ENCODE data around the gene FAM186B.

GRCh38 chr12:49583366-49584094, 21.9 kb downstream of the FAM186B start:
- TF ChIP-seq, protein P1, sequence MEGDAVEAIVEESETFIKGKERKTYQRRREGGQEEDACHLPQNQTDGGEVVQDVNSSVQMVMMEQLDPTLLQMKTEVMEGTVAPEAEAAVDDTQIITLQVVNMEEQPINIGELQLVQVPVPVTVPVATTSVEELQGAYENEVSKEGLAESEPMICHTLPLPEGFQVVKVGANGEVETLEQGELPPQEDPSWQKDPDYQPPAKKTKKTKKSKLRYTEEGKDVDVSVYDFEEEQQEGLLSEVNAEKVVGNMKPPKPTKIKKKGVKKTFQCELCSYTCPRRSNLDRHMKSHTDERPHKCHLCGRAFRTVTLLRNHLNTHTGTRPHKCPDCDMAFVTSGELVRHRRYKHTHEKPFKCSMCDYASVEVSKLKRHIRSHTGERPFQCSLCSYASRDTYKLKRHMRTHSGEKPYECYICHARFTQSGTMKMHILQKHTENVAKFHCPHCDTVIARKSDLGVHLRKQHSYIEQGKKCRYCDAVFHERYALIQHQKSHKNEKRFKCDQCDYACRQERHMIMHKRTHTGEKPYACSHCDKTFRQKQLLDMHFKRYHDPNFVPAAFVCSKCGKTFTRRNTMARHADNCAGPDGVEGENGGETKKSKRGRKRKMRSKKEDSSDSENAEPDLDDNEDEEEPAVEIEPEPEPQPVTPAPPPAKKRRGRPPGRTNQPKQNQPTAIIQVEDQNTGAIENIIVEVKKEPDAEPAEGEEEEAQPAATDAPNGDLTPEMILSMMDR (IDR thresholded peaks at IDR 0.05) = no peak
- TF ChIP-seq EZH2 (IDR thresholded peaks at IDR 0.05) = no peak
